ENCODE results near the gene MEIKIN. TPM values are rescaled to one million over a fixed set of nuclear protein-coding genes. Genes with fewer than 3 reads are reported as not detected.

The MEIKIN gene
- polyA plus RNA-seq, 3 donors, result 0.16 to 1.6 (median 1.6) TPM

GRCh38 chr5:131767891-131768290 is 177.6 kb downstream of the MEIKIN start:
- H3K36me3 ChIP-seq (replicated peaks in 1 of 2; ENCODE audit: control insufficient read depth in 1 of 2, insufficient read depth in 2 of 2, low read length in 2 of 2), result peaks cover 3 to 17% of the 10 kb centered on the region in 2 donors
- H3K27ac Mint-ChIP-seq, result no peak overlapping the region
- H2AFZ ChIP-seq (ENCODE audit: insufficient read depth, low read depth, low read length, poor library complexity, severe bottlenecking), result no peak overlapping the region
- peaks cover 0 to 1% (median 0%) of the 10 kb centered on the region in 3 donors for H3K27me3 Mint-ChIP-seq (ENCODE audit: low read depth in 3 of 3)
- H3K4me2 ChIP-seq (replicated peaks; ENCODE audit: extremely low read depth, low read length, poor library complexity, severe bottlenecking), result no peak overlapping the region
- no peak for TF ChIP-seq CTCF (IDR thresholded peaks at IDR 0.05)
- no peak overlapping the region for H3K27ac ChIP-seq (ENCODE audit: low read depth in 1 of 2, low read length in 2 of 2)
- no peak overlapping the region for H3K9ac ChIP-seq (ENCODE audit: insufficient read depth, low read length, poor library complexity, severe bottlenecking)
- H3K4me3 ChIP-seq (replicated peaks in 1 of 3; ENCODE audit: low read depth in 2 of 3, low read length in 3 of 3), result no peak overlapping the region
- H3K4me3 Mint-ChIP-seq, result no peak overlapping the region
- no peak for DNase-seq
- peaks cover 16% of the 10 kb centered on the region for H3K4me1 Mint-ChIP-seq
- no peaks in the 10 kb centered on the region for H3K27me3 ChIP-seq (ENCODE audit: control insufficient read depth in 2 of 2, insufficient read depth in 2 of 2, low read length in 2 of 2)
- H3K9me3 Mint-ChIP-seq, result peaks cover 4 to 15% (median 8%) of the 10 kb centered on the region in 7 donors
- intact Hi-C loops (cut with micrococcal nuclease), result no loop called here
- H3K4me1 ChIP-seq (ENCODE audit: control insufficient read depth in 1 of 2, insufficient read depth in 2 of 2, low read length in 2 of 2), result peaks cover 0 to 9% of the 10 kb centered on the region in 2 donors
- H4K20me1 ChIP-seq (ENCODE audit: insufficient read depth, low read length), result peaks cover 100% of the 10 kb centered on the region
- H3K79me2 ChIP-seq (ENCODE audit: insufficient read depth, low read length), result peaks cover 100% of the 10 kb centered on the region
- H3K36me3 Mint-ChIP-seq, result peaks cover 13 to 21% of the 10 kb centered on the region in 2 donors
- peaks cover 10 to 12% of the 10 kb centered on the region in 2 donors for H3K9me3 ChIP-seq (replicated peaks in 1 of 2; ENCODE audit: control insufficient read depth in 1 of 2, insufficient read depth in 1 of 2, low read length in 2 of 2)

GRCh38 chr5:131766689-131767088 is 178.8 kb downstream of the MEIKIN start:
- H3K4me2 ChIP-seq (replicated peaks; ENCODE audit: extremely low read depth, low read length, poor library complexity, severe bottlenecking), result no peak overlapping the region
- TF ChIP-seq CTCF (IDR thresholded peaks at IDR 0.05), result no peak
- WGBS (ENCODE audit: insufficient coverage), result 100% methylated on average over 3 of the region's 3 CpGs
- DNase-seq, result no peak
- Mint-ChIP-seq H3K27me3 (ENCODE audit: low read depth in 3 of 3) (peaks cover 0 to 1% (median 0%) of the 10 kb centered on the region in 3 donors), H3K9me3 (peaks cover 4 to 15% (median 8%) of the 10 kb centered on the region in 7 donors), H3K27ac (peak overlapping the region in 1 of 7 donors; percentile 11), H3K4me3 (no peak overlapping the region), H3K36me3 (peaks cover 14 to 21% of the 10 kb centered on the region in 2 donors), H3K4me1 (peaks cover 24% of the 10 kb centered on the region)
- H3K9me3 ChIP-seq (replicated peaks in 1 of 2; ENCODE audit: control insufficient read depth in 1 of 2, insufficient read depth in 1 of 2, low read length in 2 of 2), result peaks cover 10 to 12% of the 10 kb centered on the region in 2 donors
- H3K27me3 ChIP-seq (ENCODE audit: control insufficient read depth in 2 of 2, insufficient read depth in 2 of 2, low read length in 2 of 2), result no peaks in the 10 kb centered on the region
- no peak overlapping the region for H2AFZ ChIP-seq (ENCODE audit: insufficient read depth, low read depth, low read length, poor library complexity, severe bottlenecking)
- peaks cover 3 to 17% of the 10 kb centered on the region in 2 donors for H3K36me3 ChIP-seq (replicated peaks in 1 of 2; ENCODE audit: control insufficient read depth in 1 of 2, insufficient read depth in 2 of 2, low read length in 2 of 2)
- H3K4me1 ChIP-seq (ENCODE audit: control insufficient read depth in 1 of 2, insufficient read depth in 2 of 2, low read length in 2 of 2), result peaks cover 0 to 7% of the 10 kb centered on the region in 2 donors
- peak overlapping the region in 1 of 2 donors; percentile 53 for H3K27ac ChIP-seq (ENCODE audit: low read depth in 1 of 2, low read length in 2 of 2)
- no peak overlapping the region for H3K4me3 ChIP-seq (replicated peaks in 1 of 3; ENCODE audit: low read depth in 2 of 3, low read length in 3 of 3)
- no peak overlapping the region for H3K9ac ChIP-seq (ENCODE audit: insufficient read depth, low read length, poor library complexity, severe bottlenecking)
- peaks cover 100% of the 10 kb centered on the region for H3K79me2 ChIP-seq (ENCODE audit: insufficient read depth, low read length)
- H4K20me1 ChIP-seq (ENCODE audit: insufficient read depth, low read length), result peaks cover 100% of the 10 kb centered on the region
- intact Hi-C loops (cut with micrococcal nuclease), result no loop called here
